Mammary epithelial cell (primary cell): Measurements from ENCODE around the gene CFP.

Experiments used
- EZH2 ChIP-seq: IDR thresholded peaks from 2 replicates; pipeline ENCODE4 v1.6.1; 2012; ENCODE audit warnings: low read length, inconsistent platforms, borderline replicate concordance
- TF ChIP-seq, protein P1 (sequence below), 2 donors: IDR thresholded peaks in 1 of 2; conservative IDR thresholded peaks in 1 of 2; 2 replicates each; pipeline ENCODE4 v1.5.1; 2011 to 2012; ENCODE audit warnings: inconsistent platforms in 2 of 2, low read length in 2 of 2, mild to moderate bottlenecking in 2 of 2, control low read depth in 1 of 2, low read depth in 1 of 2; ENCODE audit not compliant: insufficient read depth in 1 of 2; ENCODE audit errors: extremely low read depth in 1 of 2

DNA sequence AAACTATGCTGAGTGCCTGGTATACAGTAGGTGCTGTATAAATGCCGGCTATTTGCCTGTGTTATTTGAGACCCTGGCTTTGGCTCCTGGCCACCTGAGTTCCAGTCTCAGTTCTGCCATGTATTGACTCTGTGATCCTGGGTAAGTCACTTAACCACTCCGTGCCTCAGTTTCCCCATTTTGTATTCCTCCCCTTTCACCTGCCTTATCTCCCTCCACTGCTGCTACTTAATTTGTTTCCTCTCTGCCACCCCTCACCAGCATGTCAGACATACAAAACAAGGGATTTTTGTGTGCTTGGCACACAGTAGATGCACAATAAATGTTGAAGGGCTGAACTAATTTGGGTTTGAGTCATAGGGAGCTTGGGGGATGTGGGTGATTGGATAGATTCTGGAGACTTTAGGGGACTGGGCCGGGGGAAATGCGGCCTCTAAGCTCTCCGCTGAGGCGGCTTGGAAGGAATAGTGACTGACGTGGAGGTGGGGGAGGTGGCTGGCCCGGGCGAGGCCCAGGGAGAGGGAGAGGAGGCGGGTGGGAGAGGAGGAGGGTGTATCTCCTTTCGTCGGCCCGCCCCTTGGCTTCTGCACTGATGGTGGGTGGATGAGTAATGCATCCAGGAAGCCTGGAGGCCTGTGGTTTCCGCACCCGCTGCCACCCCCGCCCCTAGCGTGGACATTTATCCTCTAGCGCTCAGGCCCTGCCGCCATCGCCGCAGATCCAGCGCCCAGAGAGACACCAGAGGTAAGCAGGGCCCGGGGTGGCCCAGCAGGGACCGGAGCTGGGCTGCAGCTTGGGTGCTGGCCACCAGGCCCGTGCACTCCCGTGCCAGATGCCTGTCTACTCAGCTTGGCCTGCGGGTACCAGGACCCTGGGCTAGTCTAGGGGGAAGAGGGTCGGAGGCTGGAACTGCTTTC, 47.7 kb downstream of the CFP start, which contains the start of gene TIMP1:
- TF ChIP-seq, protein P1, sequence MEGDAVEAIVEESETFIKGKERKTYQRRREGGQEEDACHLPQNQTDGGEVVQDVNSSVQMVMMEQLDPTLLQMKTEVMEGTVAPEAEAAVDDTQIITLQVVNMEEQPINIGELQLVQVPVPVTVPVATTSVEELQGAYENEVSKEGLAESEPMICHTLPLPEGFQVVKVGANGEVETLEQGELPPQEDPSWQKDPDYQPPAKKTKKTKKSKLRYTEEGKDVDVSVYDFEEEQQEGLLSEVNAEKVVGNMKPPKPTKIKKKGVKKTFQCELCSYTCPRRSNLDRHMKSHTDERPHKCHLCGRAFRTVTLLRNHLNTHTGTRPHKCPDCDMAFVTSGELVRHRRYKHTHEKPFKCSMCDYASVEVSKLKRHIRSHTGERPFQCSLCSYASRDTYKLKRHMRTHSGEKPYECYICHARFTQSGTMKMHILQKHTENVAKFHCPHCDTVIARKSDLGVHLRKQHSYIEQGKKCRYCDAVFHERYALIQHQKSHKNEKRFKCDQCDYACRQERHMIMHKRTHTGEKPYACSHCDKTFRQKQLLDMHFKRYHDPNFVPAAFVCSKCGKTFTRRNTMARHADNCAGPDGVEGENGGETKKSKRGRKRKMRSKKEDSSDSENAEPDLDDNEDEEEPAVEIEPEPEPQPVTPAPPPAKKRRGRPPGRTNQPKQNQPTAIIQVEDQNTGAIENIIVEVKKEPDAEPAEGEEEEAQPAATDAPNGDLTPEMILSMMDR (conservative IDR thresholded peaks at IDR 0.05 in 1 of 2, IDR thresholded peaks at IDR 0.05 in 1 of 2; ENCODE audit: extremely low read depth in 1 of 2, insufficient read depth in 1 of 2, low read depth in 1 of 2, low read length in 2 of 2), result no peak
- TF ChIP-seq EZH2, result no peak
